Fibroblast of villous mesenchyme (primary cell): ENCODE results near the gene C1RL. TPM values are rescaled to one million over a fixed set of nuclear protein-coding genes. Genes with fewer than 3 reads are reported as not detected.

ENCODE experiments used
- DNase-seq: peaks from one replicate; pipeline ENCODE4 v3.0.0-alpha.2; 2010; ENCODE audit warnings: low read depth
- H3K4me3 ChIP-seq: 2 replicates; pipeline ENCODE4 v1.5.1; 2011; ENCODE audit warnings: low read depth, mild to moderate bottlenecking, low read length
- CTCF ChIP-seq: IDR thresholded peaks from 2 replicates; pipeline ENCODE4 v1.5.1; 2012; ENCODE audit warnings: low read depth, mild to moderate bottlenecking, low read length; ENCODE audit not compliant: insufficient read depth
- total RNA-seq: library from RNA; depleted of rRNA; stranded (reverse); fragments of >200 nt; gene quantifications from 2 replicates; pipeline ENCODE4 v1.2.3, GENCODE V29; 2012

C1RL gene
- total RNA-seq, 1 donor: 30.2 TPM

DNA sequence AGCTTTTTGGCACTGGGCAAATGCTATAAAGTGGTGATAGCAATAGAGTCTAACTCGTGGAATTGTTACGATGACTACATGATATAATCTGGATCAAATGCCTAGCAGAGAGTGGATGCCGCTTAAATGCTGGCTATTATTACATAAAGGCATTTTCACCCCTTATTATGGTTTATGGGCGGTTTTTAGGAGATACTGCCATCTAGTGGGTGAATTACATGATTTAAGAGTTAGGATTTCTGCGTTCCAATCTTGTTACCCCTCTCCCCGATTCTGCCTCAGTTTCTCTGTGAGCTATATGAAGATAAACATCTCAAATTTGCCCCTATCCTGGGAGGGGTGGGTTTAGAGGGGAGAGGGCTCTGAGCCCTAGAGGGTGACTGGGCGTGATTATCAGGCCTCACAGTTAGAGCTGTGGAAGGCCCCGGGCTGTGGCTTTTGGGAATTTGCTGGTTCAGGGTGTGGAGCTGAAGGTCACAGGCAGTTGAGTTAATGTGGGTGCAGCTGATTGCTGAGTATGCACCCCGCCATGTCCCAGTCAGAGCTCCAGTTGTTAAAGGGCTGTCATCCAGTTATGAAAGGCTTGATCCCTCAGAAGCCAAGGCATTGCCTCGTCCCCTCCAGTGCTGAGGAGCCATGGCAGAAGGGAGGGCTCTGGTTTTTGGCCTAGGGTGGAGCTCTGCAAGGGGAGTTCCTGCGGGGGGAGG is 35.6 kb upstream of the C1RL start:
- DNase-seq: peak; percentile 50
- peak; percentile 57 for TF ChIP-seq CTCF
- H3K4me3 ChIP-seq: no peak overlapping the region

DNA sequence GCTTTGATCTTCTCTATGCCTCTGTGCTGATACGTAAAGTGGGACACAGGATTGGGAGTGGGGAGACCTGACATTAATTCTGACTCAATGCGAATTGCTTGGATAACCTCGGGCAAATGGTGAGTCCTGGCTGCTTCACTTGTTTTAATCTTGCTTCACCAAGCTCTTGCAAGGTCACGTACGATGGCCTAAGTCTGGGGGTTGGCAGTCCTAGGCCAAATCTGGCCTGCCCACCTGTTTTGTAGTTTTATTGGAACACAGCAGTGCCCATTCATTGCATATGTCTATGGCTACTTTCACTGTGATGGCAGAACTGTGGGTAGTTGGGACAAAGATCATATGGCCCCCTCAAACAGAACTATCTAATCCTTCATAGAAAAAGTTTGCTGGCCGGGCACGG is 34.5 kb upstream of the C1RL start:
- H3K4me3 ChIP-seq: no peak overlapping the region
- TF ChIP-seq CTCF: no peak
- no peak for DNase-seq

DNA sequence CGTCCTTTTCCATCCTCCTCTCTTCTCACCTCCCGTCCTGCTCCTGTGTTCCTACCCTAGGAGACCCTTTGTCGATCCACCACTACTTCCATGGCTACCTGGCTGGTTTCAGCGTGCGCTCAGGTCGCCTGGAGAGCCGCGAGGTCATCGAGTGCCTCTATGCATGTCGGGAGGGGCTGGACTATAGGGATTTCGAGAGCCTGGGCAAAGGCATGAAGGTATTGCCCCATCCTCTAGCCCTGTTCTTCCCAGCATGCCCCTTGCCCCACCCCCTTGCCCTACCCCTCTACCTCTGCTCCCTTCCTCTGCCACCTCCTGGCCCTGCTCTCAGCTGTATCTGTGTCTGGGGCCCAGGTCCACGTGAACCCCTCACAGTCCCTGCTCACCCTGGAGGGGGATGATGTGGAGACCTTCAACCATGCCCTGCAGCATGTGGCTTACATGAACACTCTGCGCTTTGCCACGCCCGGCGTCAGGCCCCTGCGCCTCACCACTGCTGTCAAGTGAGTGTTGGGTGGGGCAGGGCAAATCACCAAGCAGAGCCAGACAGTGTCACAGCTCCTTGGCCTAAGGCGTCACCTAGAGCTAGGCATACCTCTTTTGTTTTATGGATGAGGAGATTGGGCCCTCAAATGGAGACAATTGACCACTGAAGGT is 33.9 kb upstream of the C1RL start:
- H3K4me3 ChIP-seq: no peak overlapping the region
- TF ChIP-seq CTCF: no peak

GRCh38 chr12:7142056-7142644 is 33.1 kb upstream of the C1RL start:
- peak; percentile 86 for TF ChIP-seq CTCF
- no peak overlapping the region for H3K4me3 ChIP-seq
- peak; percentile 57 for DNase-seq

More for the DNA sequence above, 33.9 kb upstream of the C1RL start:
- DNase-seq: no peak

GRCh38 chr12:7141351-7142005 is 32.5 kb upstream of the C1RL start:
- no peak for DNase-seq
- TF ChIP-seq CTCF: no peak
- no peak overlapping the region for H3K4me3 ChIP-seq

DNA sequence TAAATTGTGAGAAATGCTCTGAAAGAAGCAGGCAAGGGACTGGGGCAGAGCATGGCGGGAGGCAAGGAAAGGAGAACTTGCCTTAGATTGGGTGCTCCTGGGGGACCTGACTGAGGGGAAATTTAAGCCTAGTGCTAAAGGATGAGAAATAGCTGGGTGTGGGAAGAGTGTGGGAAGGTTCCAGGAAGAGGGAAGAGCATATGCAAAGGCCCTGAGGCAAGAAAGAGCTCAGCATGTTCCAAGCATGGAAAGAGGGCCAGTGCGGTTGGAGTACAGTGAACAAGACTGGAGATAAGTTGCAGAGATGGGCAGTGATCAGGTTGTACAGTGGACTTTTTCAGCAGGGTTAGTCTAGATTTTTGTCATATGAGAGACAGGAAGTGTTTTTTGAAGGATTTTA is 30.2 kb upstream of the C1RL start:
- TF ChIP-seq CTCF: no peak
- no peak overlapping the region for H3K4me3 ChIP-seq
- no peak for DNase-seq
